ENCODE measurements around the gene PIGX.

DNA sequence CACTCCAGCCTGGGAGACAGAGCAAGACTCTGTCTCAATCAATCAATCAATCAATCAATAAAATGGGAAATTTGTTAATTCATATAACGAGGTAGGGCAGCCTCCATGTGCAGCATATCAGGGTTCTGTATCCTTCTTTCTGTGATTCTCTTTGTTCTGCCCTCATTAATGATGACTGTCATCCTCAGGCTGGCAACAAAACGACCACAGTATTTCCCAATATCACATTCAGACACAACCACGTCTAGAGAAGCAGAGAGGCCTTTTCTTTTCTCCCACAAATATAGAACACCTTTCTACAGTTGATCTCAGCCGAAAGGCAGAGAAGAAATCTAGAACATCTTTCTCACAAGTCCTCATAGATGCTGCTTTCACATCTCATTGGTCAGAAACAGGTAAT lies 11.4 kb upstream of the PIGX start:
- TF ChIP-seq, protein P1, sequence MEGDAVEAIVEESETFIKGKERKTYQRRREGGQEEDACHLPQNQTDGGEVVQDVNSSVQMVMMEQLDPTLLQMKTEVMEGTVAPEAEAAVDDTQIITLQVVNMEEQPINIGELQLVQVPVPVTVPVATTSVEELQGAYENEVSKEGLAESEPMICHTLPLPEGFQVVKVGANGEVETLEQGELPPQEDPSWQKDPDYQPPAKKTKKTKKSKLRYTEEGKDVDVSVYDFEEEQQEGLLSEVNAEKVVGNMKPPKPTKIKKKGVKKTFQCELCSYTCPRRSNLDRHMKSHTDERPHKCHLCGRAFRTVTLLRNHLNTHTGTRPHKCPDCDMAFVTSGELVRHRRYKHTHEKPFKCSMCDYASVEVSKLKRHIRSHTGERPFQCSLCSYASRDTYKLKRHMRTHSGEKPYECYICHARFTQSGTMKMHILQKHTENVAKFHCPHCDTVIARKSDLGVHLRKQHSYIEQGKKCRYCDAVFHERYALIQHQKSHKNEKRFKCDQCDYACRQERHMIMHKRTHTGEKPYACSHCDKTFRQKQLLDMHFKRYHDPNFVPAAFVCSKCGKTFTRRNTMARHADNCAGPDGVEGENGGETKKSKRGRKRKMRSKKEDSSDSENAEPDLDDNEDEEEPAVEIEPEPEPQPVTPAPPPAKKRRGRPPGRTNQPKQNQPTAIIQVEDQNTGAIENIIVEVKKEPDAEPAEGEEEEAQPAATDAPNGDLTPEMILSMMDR (conservative IDR thresholded peaks at IDR 0.05; ENCODE audit: low read depth in 2 of 2): no peak
- TF ChIP-seq EZH2 (IDR thresholded peaks at IDR 0.05; ENCODE audit: low read depth, unreplicated experiment) (no peak), ZNF114 (CRISPR knock-in tag; IDR thresholded peaks at IDR 0.05) (no peak)
